SU-DHL-6 (cell line): ENCODE measurements around the gene UBE2E2.

Source experiments
- H2AFZ ChIP-seq: fragments of 200-600 bp; sonication (generic); 2 replicates; pipeline ENCODE4 v1.6.1; 2014; ENCODE audit warnings: low read depth, mild to moderate bottlenecking, moderate library complexity, mixed read lengths, antibody characterized with exemption, low read length; ENCODE audit not compliant: severe bottlenecking
- H3F3A ChIP-seq: fragments of 200-600 bp; shearing (Covaris generic); 2 replicates; pipeline ENCODE4 v1.6.0; 2016; ENCODE audit warnings: antibody characterized with exemption, mild to moderate bottlenecking; ENCODE audit not compliant: insufficient read depth
- H3K27ac ChIP-seq: fragments of 200-600 bp; sonication (generic); 2 replicates; pipeline ENCODE4 v1.5.1; 2016; ENCODE audit warnings: low read depth, mild to moderate bottlenecking, low read length, moderate library complexity, mixed read lengths
- H3K27me3 ChIP-seq: fragments of 200-600 bp; sonication (generic), shearing (Covaris generic); 2 replicates; pipeline ENCODE4 v1.6.0; 2014; ENCODE audit warnings: mild to moderate bottlenecking, low read length
- H3K36me3 ChIP-seq: fragments of 200-600 bp; sonication (generic); 2 replicates; pipeline ENCODE4 v1.6.1; 2014; ENCODE audit warnings: mild to moderate bottlenecking, low read length, mixed read lengths
- H3K4me2 ChIP-seq: fragments of 300-600, 200-600 bp; shearing (Covaris generic), sonication (generic); 2 replicates; pipeline ENCODE4 v1.6.0; 2014; ENCODE audit warnings: low read length, low read depth, mild to moderate bottlenecking; ENCODE audit not compliant: poor library complexity, severe bottlenecking
- H3K4me3 ChIP-seq: fragments of 200-600 bp; sonication (generic); 2 replicates; pipeline ENCODE4 v1.5.1; 2014; ENCODE audit warnings: antibody characterized with exemption, low read length, mild to moderate bottlenecking, mixed read lengths; ENCODE audit not compliant: insufficient read depth, poor library complexity, severe bottlenecking
- H3K79me2 ChIP-seq: fragments of 200-600 bp; sonication (generic); 2 replicates; pipeline ENCODE4 v1.6.1; 2014; ENCODE audit warnings: mild to moderate bottlenecking, low read length, moderate library complexity; ENCODE audit not compliant: insufficient read depth
- H3K9ac ChIP-seq: fragments of 200-600 bp; sonication (generic); 2 replicates; pipeline ENCODE4 v1.7.0; 2014; ENCODE audit warnings: mild to moderate bottlenecking, low read length
- H3K9me2 ChIP-seq: fragments of 200-600 bp; sonication (generic); replicated peaks from 2 replicates; pipeline ENCODE4 v1.6.1; 2014; ENCODE audit warnings: low read length; ENCODE audit not compliant: insufficient read depth
- H3K9me3 ChIP-seq: fragments of 200-600 bp; sonication (generic); 2 replicates; pipeline ENCODE4 v1.6.1; 2014; ENCODE audit warnings: low read length, mixed read lengths; ENCODE audit not compliant: insufficient read depth
- H4K20me1 ChIP-seq: fragments of 200-600 bp; sonication (generic); 2 replicates; pipeline ENCODE4 v1.6.1; 2014; ENCODE audit warnings: low read depth, mild to moderate bottlenecking, antibody characterized with exemption, low read length, moderate library complexity, mixed read lengths
- CTCF ChIP-seq: fragments of 200-600 bp; sonication (generic); IDR thresholded peaks from one replicate; pipeline ENCODE4 v1.5.1; 2017; ENCODE audit warnings: antibody characterized with exemption, mild to moderate bottlenecking, low read length, moderate library complexity; ENCODE audit not compliant: insufficient read depth, poor library complexity, severe bottlenecking
- EZH2phosphoT487 ChIP-seq: fragments of 200-600 bp; sonication (generic), shearing (Covaris generic); conservative IDR thresholded peaks from 2 replicates; pipeline ENCODE4 v1.6.1; 2018; ENCODE audit warnings: mild to moderate bottlenecking, antibody characterized with exemption, low read length, moderate library complexity, mixed read lengths

UBE2E2 gene

GRCh38 chr3:23182996-23183513, 20.1 kb upstream of the UBE2E2 start:
- no peaks in the 10 kb centered on the region for H4K20me1 ChIP-seq
- no peak overlapping the region for H3K27ac ChIP-seq
- no peaks in the 10 kb centered on the region for H3K9me2 ChIP-seq
- no peaks in the 10 kb centered on the region for H3K79me2 ChIP-seq
- no peak overlapping the region for H3K4me2 ChIP-seq
- no peaks in the 10 kb centered on the region for H3K27me3 ChIP-seq
- H2AFZ ChIP-seq: no peak overlapping the region
- H3K9ac ChIP-seq: no peak overlapping the region
- no peaks in the 10 kb centered on the region for H3K36me3 ChIP-seq
- TF ChIP-seq CTCF (no peak), EZH2phosphoT487 (no peak)
- H3K9me3 ChIP-seq: no peaks in the 10 kb centered on the region
- H3F3A ChIP-seq: no peaks in the 10 kb centered on the region
- H3K4me3 ChIP-seq: no peak overlapping the region

- H3K27me3 ChIP-seq: no peaks in the 10 kb centered on the region
- H3K36me3 ChIP-seq: no peaks in the 10 kb centered on the region
- H3K9me3 ChIP-seq: no peaks in the 10 kb centered on the region
- H3F3A ChIP-seq: no peaks in the 10 kb centered on the region
- no peak overlapping the region for H3K4me3 ChIP-seq
- no peak overlapping the region for H3K9ac ChIP-seq
- no peak overlapping the region for H3K4me2 ChIP-seq
- H3K27ac ChIP-seq: no peak overlapping the region
- H3K79me2 ChIP-seq: no peaks in the 10 kb centered on the region
- H2AFZ ChIP-seq: no peak overlapping the region
- no peaks in the 10 kb centered on the region for H3K9me2 ChIP-seq
- TF ChIP-seq EZH2phosphoT487 (no peak), CTCF (peak; percentile 58)
- H4K20me1 ChIP-seq: no peaks in the 10 kb centered on the region
These were observed 19.4 kb upstream of the UBE2E2 start for GRCh38 chr3:23183731-23184130.

- H3F3A ChIP-seq: no peaks in the 10 kb centered on the region
- no peaks in the 10 kb centered on the region for H4K20me1 ChIP-seq
- no peaks in the 10 kb centered on the region for H3K79me2 ChIP-seq
- no peaks in the 10 kb centered on the region for H3K9me3 ChIP-seq
- H2AFZ ChIP-seq: no peak overlapping the region
- H3K27ac ChIP-seq: no peak overlapping the region
- TF ChIP-seq CTCF (no peak), EZH2phosphoT487 (no peak)
- no peaks in the 10 kb centered on the region for H3K9me2 ChIP-seq
- no peak overlapping the region for H3K4me2 ChIP-seq
- no peak overlapping the region for H3K4me3 ChIP-seq
- H3K9ac ChIP-seq: no peak overlapping the region
- H3K27me3 ChIP-seq: no peaks in the 10 kb centered on the region
- H3K36me3 ChIP-seq: no peaks in the 10 kb centered on the region
These were observed 17.3 kb upstream of the UBE2E2 start for GRCh38 chr3:23185861-23186260.
